Measurements from ENCODE around the gene HOOK2. TPM values are rescaled to one million over a fixed set of nuclear protein-coding genes. Genes with fewer than 3 reads are reported as not detected.

HOOK2 gene
- total RNA-seq, 1 donor from 2014 or later, result 27.9 TPM

GRCh38 chr19:12788042-12788681 lies 12.8 kb upstream of the HOOK2 start:
- Mint-ChIP-seq H3K9me3 (no peaks in the 10 kb centered on the region), H3K27ac (ENCODE audit: unreplicated experiment) (no peak overlapping the region), H3K27me3 (ENCODE audit: low read depth) (peaks cover 11% of the 10 kb centered on the region), H3K4me1 (peaks cover 33% of the 10 kb centered on the region), H3K36me3 (ENCODE audit: low read depth) (no peaks in the 10 kb centered on the region), H3K4me3 (peak overlapping the region; percentile 83)
- TF ChIP-seq, protein P1, sequence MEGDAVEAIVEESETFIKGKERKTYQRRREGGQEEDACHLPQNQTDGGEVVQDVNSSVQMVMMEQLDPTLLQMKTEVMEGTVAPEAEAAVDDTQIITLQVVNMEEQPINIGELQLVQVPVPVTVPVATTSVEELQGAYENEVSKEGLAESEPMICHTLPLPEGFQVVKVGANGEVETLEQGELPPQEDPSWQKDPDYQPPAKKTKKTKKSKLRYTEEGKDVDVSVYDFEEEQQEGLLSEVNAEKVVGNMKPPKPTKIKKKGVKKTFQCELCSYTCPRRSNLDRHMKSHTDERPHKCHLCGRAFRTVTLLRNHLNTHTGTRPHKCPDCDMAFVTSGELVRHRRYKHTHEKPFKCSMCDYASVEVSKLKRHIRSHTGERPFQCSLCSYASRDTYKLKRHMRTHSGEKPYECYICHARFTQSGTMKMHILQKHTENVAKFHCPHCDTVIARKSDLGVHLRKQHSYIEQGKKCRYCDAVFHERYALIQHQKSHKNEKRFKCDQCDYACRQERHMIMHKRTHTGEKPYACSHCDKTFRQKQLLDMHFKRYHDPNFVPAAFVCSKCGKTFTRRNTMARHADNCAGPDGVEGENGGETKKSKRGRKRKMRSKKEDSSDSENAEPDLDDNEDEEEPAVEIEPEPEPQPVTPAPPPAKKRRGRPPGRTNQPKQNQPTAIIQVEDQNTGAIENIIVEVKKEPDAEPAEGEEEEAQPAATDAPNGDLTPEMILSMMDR (conservative IDR thresholded peaks at IDR 0.05), result no peak
- no peak for DNase-seq (ENCODE audit: low read depth, low spot score)

- Mint-ChIP-seq H3K4me1 (peaks cover 32% of the 10 kb centered on the region), H3K27me3 (ENCODE audit: low read depth) (peaks cover 11% of the 10 kb centered on the region), H3K36me3 (ENCODE audit: low read depth) (no peaks in the 10 kb centered on the region), H3K27ac (ENCODE audit: unreplicated experiment) (no peak overlapping the region), H3K9me3 (no peaks in the 10 kb centered on the region), H3K4me3 (no peak overlapping the region)
- TF ChIP-seq, protein P1 (conservative IDR thresholded peaks at IDR 0.05), result no peak
- no peak for DNase-seq (ENCODE audit: low read depth, low spot score)
Measured at GRCh38 chr19:12787458-12787857, 12.1 kb upstream of the HOOK2 start.

DNA sequence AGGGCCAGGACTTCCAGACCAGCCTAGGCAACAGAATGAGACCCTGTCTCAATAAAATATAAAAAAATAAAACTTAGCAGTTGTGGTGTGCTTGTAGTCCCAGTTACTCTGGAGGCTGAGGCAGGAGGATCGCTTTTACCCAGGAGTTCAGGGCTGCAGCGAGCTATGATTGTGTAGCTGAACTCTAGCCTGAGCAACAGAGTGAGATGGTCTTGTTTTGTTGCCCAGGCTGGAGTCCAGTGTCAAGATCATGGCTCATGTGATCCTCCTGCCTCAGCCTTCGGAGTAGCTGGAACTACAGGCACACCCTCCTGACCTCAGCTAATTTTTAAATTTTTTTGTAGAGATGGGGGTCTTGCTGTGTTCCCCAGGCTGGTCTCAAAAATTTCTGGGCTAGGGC lies 11.6 kb upstream of the HOOK2 start:
- no peak for DNase-seq (ENCODE audit: low read depth, low spot score)
- peaks cover 35% of the 10 kb centered on the region for H3K4me1 Mint-ChIP-seq
- TF ChIP-seq, protein P1 (conservative IDR thresholded peaks at IDR 0.05), result no peak
- H3K4me3 Mint-ChIP-seq, result peak overlapping the region; percentile 21
- peaks cover 11% of the 10 kb centered on the region for H3K27me3 Mint-ChIP-seq (ENCODE audit: low read depth)
- H3K9me3 Mint-ChIP-seq, result no peaks in the 10 kb centered on the region
- no peak overlapping the region for H3K27ac Mint-ChIP-seq (ENCODE audit: unreplicated experiment)
- no peaks in the 10 kb centered on the region for H3K36me3 Mint-ChIP-seq (ENCODE audit: low read depth)

DNA sequence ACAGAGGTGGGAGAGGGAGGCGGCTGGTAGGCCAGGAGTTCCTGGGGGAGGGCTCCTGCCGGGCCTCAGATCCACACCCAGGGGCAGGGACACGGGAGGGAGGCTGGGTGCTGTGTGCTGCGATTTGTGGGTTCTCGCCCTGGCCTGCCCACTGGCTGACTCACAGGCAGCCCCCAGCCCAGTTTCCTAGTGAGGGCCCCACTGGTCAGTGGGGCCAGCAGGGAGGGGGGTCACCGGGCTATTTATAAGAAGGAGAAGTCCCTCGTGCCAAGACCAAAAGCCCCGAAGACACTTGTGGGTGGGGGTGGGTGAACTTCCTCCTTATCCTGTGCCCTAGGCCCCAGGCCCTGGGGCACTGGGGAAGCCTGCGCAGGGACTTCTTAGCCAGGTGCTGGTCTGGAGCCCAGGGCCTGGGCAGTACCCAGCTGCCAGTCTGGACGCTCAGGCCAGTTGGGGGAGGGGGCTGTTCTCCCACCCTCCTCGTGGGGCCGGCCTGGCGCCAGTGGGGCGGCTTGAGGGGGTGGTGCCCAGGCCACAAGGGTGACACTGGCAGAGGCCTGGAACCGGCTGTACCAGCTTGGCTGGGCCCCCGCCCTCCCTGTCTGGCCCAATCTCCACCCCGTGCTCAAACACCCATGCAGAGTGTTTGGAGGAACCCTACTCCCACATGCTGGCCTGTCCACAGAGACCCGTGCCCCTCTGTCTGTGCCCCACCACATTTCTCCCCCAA lies 11.0 kb upstream of the HOOK2 start:
- TF ChIP-seq, protein P1 (conservative IDR thresholded peaks at IDR 0.05), result no peak
- Mint-ChIP-seq H3K27ac (ENCODE audit: unreplicated experiment) (no peak overlapping the region), H3K4me3 (no peak overlapping the region), H3K36me3 (ENCODE audit: low read depth) (no peaks in the 10 kb centered on the region), H3K27me3 (ENCODE audit: low read depth) (peaks cover 11% of the 10 kb centered on the region), H3K4me1 (peaks cover 36% of the 10 kb centered on the region), H3K9me3 (no peaks in the 10 kb centered on the region)
- DNase-seq (ENCODE audit: low read depth, low spot score), result no peak

- no peaks in the 10 kb centered on the region for H3K36me3 Mint-ChIP-seq (ENCODE audit: low read depth)
- H3K27me3 Mint-ChIP-seq (ENCODE audit: low read depth), result peaks cover 4% of the 10 kb centered on the region
- H3K4me3 Mint-ChIP-seq, result no peak overlapping the region
- DNase-seq (ENCODE audit: low read depth, low spot score), result no peak
- peaks cover 28% of the 10 kb centered on the region for H3K4me1 Mint-ChIP-seq
- no peaks in the 10 kb centered on the region for H3K9me3 Mint-ChIP-seq
- H3K27ac Mint-ChIP-seq (ENCODE audit: unreplicated experiment), result no peak overlapping the region
- TF ChIP-seq, protein P1 (conservative IDR thresholded peaks at IDR 0.05), result no peak
Measured at GRCh38 chr19:12785431-12786031, 10.2 kb upstream of the HOOK2 start.

All from neural crest cell (in vitro differentiated cells).